ENCODE measurements around the gene HAND2. TPM values are rescaled to one million over a fixed set of nuclear protein-coding genes. Genes with fewer than 3 reads are reported as not detected.

Gene HAND2
- total and polyA plus RNA-seq, 2 experiments from 2014 or later = 0.15 TPM; not detected in 1

Other genes with a start within 250 kb of the HAND2 start
- 103 and 109 TPM in 2 replicates for gene HMGB2, start 195.9 kb downstream of the HAND2 start, total RNA-seq (2014; rRNA removed; shearing (Covaris generic))
- gene HMGB2, start 195.9 kb downstream of the HAND2 start, polyA plus RNA-seq (2016; fragmentation: Nextera tagmentation; extraction: Ambion mirVana) = 519 and 593 TPM in 2 replicates
- gene SAP30, start 159.3 kb downstream of the HAND2 start, total RNA-seq (2014; rRNA removed; shearing (Covaris generic)) = 16.5 and 18.1 TPM in 2 replicates
- gene SAP30, start 159.3 kb downstream of the HAND2 start, polyA plus RNA-seq (2016; fragmentation: Nextera tagmentation; extraction: Ambion mirVana) = 9.3 and 24.8 TPM in 2 replicates
- gene SCRG1, start 131.1 kb downstream of the HAND2 start, total RNA-seq (2014; rRNA removed; shearing (Covaris generic)) = not detected in 2 replicates
- 0.30 and 0.45 TPM in 2 replicates for gene SCRG1, start 131.1 kb downstream of the HAND2 start, polyA plus RNA-seq (2016; fragmentation: Nextera tagmentation; extraction: Ambion mirVana)

All from GM23338 (cell line).